A549 (cell line): ENCODE data around the gene TBC1D25. TPM values are rescaled to one million over a fixed set of nuclear protein-coding genes. Genes with fewer than 3 reads are reported as not detected.
A peak's percentile ranks its signal among the peaks of the same experiment; 100 is the strongest.

Experiments used
- ATAC-seq, 2 experiments: fragments of 200-7000 bp in 1 of 2; fragments of >200 bp in 1 of 2; cut with Nextera tagmentation in 1 of 2; cut with Tn5 transposase in 1 of 2; 3 replicates each; pipeline versions ENCODE4 v1.8.0 to v1.9.1; 2018 to 2020; ENCODE audit warnings: mild to moderate bottlenecking in 1 of 2, moderate library complexity in 1 of 2
- CTCF ChIA-PET: fragments of 300-600 bp; sonication (Branson Sonifier 250); formaldehyde crosslinking; extraction: SDS; loops from one replicate; lab custom pipeline; 2021; ENCODE audit warnings: antibody characterized with exemption, inconsistent platforms; lab: Yijun Ruan, JAX
- POLR2A ChIA-PET: fragments of 350-600 bp; formaldehyde crosslinking; extraction: SDS; loops from one replicate; lab custom pipeline; 2021; ENCODE audit warnings: antibody characterized with exemption, inconsistent platforms; lab: Yijun Ruan, JAX
- DNase-seq, 2 experiments: peaks; one replicate each; pipeline versions ENCODE4 v3.0.0 to v3.0.0-alpha.2; 2011 to 2016; ENCODE audit warnings: low read depth in 1 of 2, low spot score in 1 of 2
- FAIRE-seq: peaks from 2 replicates; lab custom pipeline; 2011; peaks lifted over from hg19 to GRCh38; lab: Jason Lieb, UNC
- H3K27ac ChIP-seq, 2 experiments: fragments of >200 bp; sonication (Bioruptor Twin); formaldehyde crosslinking; 3 replicates each; pipeline ENCODE4 v1.5.1; 2016 to 2017
- H3K4me1 ChIP-seq: fragments of >200 bp; sonication (Bioruptor Twin); formaldehyde crosslinking; 3 replicates; pipeline ENCODE4 v1.6.1; 2016
- H3K4me2 ChIP-seq: fragments of >200 bp; sonication (Bioruptor Twin); formaldehyde crosslinking; 3 replicates; pipeline ENCODE4 v1.6.1; 2016
- H3K4me3 ChIP-seq: fragments of >200 bp; sonication (Bioruptor Twin); formaldehyde crosslinking; 3 replicates; pipeline ENCODE4 v1.5.1; 2016
- H3K9me3 ChIP-seq: fragments of >200 bp; sonication (Bioruptor Twin); formaldehyde crosslinking; 3 replicates; pipeline ENCODE4 v1.6.1; 2016
- ATOH8 ChIP-seq: fragments of 250-450 bp; sonication (Bioruptor Pico); IDR thresholded peaks from 2 replicates; pipeline ENCODE4 v1.5.0; 2020; ENCODE audit warnings: low read depth, mild to moderate bottlenecking, moderate library complexity
- BCL3 ChIP-seq: fragments of >200 bp; sonication (Bioruptor Twin); formaldehyde crosslinking; IDR thresholded peaks from 3 replicates; pipeline ENCODE4 v1.6.1; 2016
- E2F6 ChIP-seq: IDR thresholded peaks from 2 replicates; pipeline ENCODE4 v1.6.1; 2012; ENCODE audit warnings: low read depth, borderline replicate concordance
- ELK1 ChIP-seq: fragments of 150-350 bp; IDR thresholded peaks from 2 replicates; pipeline ENCODE4 v1.6.1; 2014; ENCODE audit warnings: low read depth, mild to moderate bottlenecking, low read length
- EP300 ChIP-seq, 2 experiments: fragments of >200 bp; sonication (Bioruptor Twin); formaldehyde crosslinking; IDR thresholded peaks; 2 replicates in 1 of 2; 3 replicates in 1 of 2; pipeline ENCODE4 v1.6.1; 2016 to 2017
- FOSL2 ChIP-seq, 2 experiments: fragments of 450-650 bp in 1 of 2; fragments of >200 bp in 1 of 2; sonication (Bioruptor Twin) in 1 of 2; formaldehyde crosslinking; IDR thresholded peaks; 2 replicates each; pipeline versions ENCODE4 v1.5.0 to v1.6.1; 2016 to 2020; ENCODE audit warnings: mild to moderate bottlenecking in 1 of 2, moderate library complexity in 1 of 2
- GATA3 ChIP-seq: IDR thresholded peaks from 2 replicates; pipeline ENCODE4 v1.6.1; 2012; ENCODE audit warnings: borderline replicate concordance
- KDM5A ChIP-seq: fragments of 200-600 bp; sonication (generic); IDR thresholded peaks from 2 replicates; pipeline ENCODE4 v1.6.1; 2016; ENCODE audit warnings: antibody characterized with exemption, mild to moderate bottlenecking
- MYC ChIP-seq: IDR thresholded peaks from 2 replicates; pipeline ENCODE4 v1.6.1; 2012; ENCODE audit warnings: mild to moderate bottlenecking, inconsistent platforms, low read length, improper control_type of control experiment, borderline replicate concordance
- NFE2L2 ChIP-seq: fragments of 150-350 bp; conservative IDR thresholded peaks from 2 replicates; pipeline ENCODE4 v1.6.1; 2014; ENCODE audit warnings: low read length
- NPAS2 ChIP-seq: fragments of 250-450 bp; sonication (Bioruptor Pico); IDR thresholded peaks from 2 replicates; pipeline ENCODE4 v1.8.0; 2022; ENCODE audit warnings: mild to moderate bottlenecking, moderate library complexity, borderline replicate concordance
- NR3C1 ChIP-seq: fragments of >200 bp; sonication (Bioruptor Twin); formaldehyde crosslinking; IDR thresholded peaks from 3 replicates; pipeline ENCODE4 v1.6.1; 2017
- POLR2AphosphoS2 ChIP-seq: conservative IDR thresholded peaks from 2 replicates; pipeline ENCODE4 v1.6.1; 2012; ENCODE audit warnings: low read length, improper control_type of control experiment, inconsistent platforms
- RFX5 ChIP-seq: fragments of 450-650 bp; IDR thresholded peaks from 2 replicates; pipeline ENCODE4 v1.7.1; 2014; ENCODE audit warnings: antibody characterized with exemption, mild to moderate bottlenecking, moderate library complexity
- SMC3 ChIP-seq: fragments of >200 bp; sonication (Bioruptor Twin); formaldehyde crosslinking; IDR thresholded peaks from 3 replicates; pipeline ENCODE4 v1.6.1; 2018; ENCODE audit warnings: inconsistent platforms
- SREBF2 ChIP-seq: fragments of 450-650 bp; IDR thresholded peaks from 2 replicates; pipeline ENCODE4 v1.6.1; 2014; ENCODE audit warnings: mild to moderate bottlenecking, moderate library complexity
- WGBS: methylation state at CpG from one replicate; pipeline ENCODE4 v1.1.6; 2017; ENCODE audit errors: missing lambda C conversion rate; 5-methylcytosine and 5-hydroxymethylcytosine counted together
- polyA plus RNA-seq, 4 experiments: library from polyadenylated mRNA; depleted of rRNA in 3 of 4; stranded (reverse); fragments of >200 nt; fragmentation: RNase III in 1 of 4; extraction: RNeasy Plus Mini Kit Qiagen cat#74134 plus additional on column Dnase treatment in 1 of 4; gene quantifications; 2 replicates in 3 of 4; 3 replicates in 1 of 4; pipeline ENCODE4 v1.2.3, GENCODE V29; 2011 to 2017

TBC1D25 gene
- polyA plus RNA-seq, 2 of the 4 experiments (the other 2 are of a cell fraction), result 8.6 to 13.0 TPM

GRCh38 chrX:48538641-48539344 lies 721 bp upstream of the TBC1D25 start:
- no peak for DNase-seq
- Histone ChIP-seq H3K4me1 (peaks cover 9% of the 10 kb centered on the region), H3K4me3 (peak overlapping the region; percentile 18; the same call in 2 of the 3 replicates), H3K27ac (peak overlapping the region; percentile 68 to 93), H3K4me2 (peak overlapping the region; percentile 65), H3K9me3 (no peaks in the 10 kb centered on the region)
- ATAC-seq, result no peak; a peak in 1 of 6 replicates
- no peak for TF ChIP-seq SREBF2
- ChIA-PET POLR2A (interaction anchor here (0.6 to 1.6 kb wide), 6 partner anchors 8 to 1527 kb away, joined by 3 to 14 read pairs (median 5); partner anchors contain the start of gene RBM3), CTCF (interaction anchor here (0.6 to 3.0 kb wide), 7 partner anchors 10 to 56 kb away, joined by 3 to 12 read pairs (median 5); no protein-coding TSS in a partner anchor)
- 71% methylated on average over 17 of the region's 23 CpGs for WGBS
- FAIRE-seq, result no peak

- FAIRE-seq, result no peak
- Histone ChIP-seq H3K9me3 (no peaks in the 10 kb centered on the region), H3K4me3 (peak overlapping the region; percentile 83), H3K4me2 (peak overlapping the region; percentile 95), H3K4me1 (peaks cover 9% of the 10 kb centered on the region), H3K27ac (peak overlapping the region; percentile 85 to 93)
- CTCF ChIA-PET, result interaction anchor here (0.8 to 3.0 kb wide), 7 partner anchors 10 to 458 kb away, joined by 3 to 12 read pairs (median 5); no protein-coding TSS in a partner anchor
- WGBS, result 2% methylated on average over 11 of the region's 12 CpGs
- TF ChIP-seq ELK1 (no peak), KDM5A (no peak), MYC (no peak), ATOH8 (CRISPR knock-in tag) (no peak)
- DNase-seq, result peak in 1 of 2 experiments; percentile 55
- ATAC-seq, result peak; percentile 80 to 81
- POLR2A ChIA-PET, result interaction anchor here (0.6 to 1.6 kb wide), 7 partner anchors 9 to 1307 kb away, joined by 3 to 14 read pairs (median 5); partner anchors contain the start of genes RBM3 and USP11
These were observed 488 bp downstream of the TBC1D25 start for GRCh38 chrX:48540028-48540375.

- no peak for TF ChIP-seq POLR2AphosphoS2
- no peak for TF ChIP-seq NR3C1
- no peak for TF ChIP-seq BCL3
- TF ChIP-seq EP300 (IDR thresholded peaks at IDR 0.05), result no peak
- no peak for TF ChIP-seq GATA3
- no peak for TF ChIP-seq FOSL2 (IDR thresholded peaks at IDR 0.05)
- no peak for TF ChIP-seq FOSL2 (CRISPR knock-in tag; IDR thresholded peaks at IDR 0.05)
- no peak for TF ChIP-seq E2F6
- TF ChIP-seq NPAS2 (CRISPR knock-in tag), result no peak
- no peak for TF ChIP-seq NFE2L2
- no peak for TF ChIP-seq RFX5
- TF ChIP-seq MYC, result no peak
- TF ChIP-seq SMC3, result no peak
- DNase-seq (no peak), ATAC-seq (no peak), FAIRE-seq (no peak)
- WGBS, result 87% methylated on average over 7 of the region's 7 CpGs
- ChIA-PET POLR2A (interaction anchor here (0.6 to 1.6 kb wide), 3 partner anchors 9 to 1308 kb away, joined by 3 to 6 read pairs (median 5); partner anchors contain the start of gene USP11), CTCF (interaction anchor here (1.2 to 3.0 kb wide), 4 partner anchors 9 to 28 kb away, joined by 4 to 12 read pairs (median 6); no protein-coding TSS in a partner anchor)
- H3K9me3 ChIP-seq, result no peaks in the 10 kb centered on the region
- H3K4me3 ChIP-seq, result peak overlapping the region; percentile 83
- H3K4me2 ChIP-seq, result peak overlapping the region; percentile 95
- peaks cover 9% of the 10 kb centered on the region for H3K4me1 ChIP-seq
- H3K27ac ChIP-seq, result peak overlapping the region; percentile 85 to 93; a peak in 3 of 6 replicates
These were observed 966 bp downstream of the TBC1D25 start for GRCh38 chrX:48540480-48540879.
